NOMO-1 (cell line): ENCODE results near the gene MCUB.
"Not testable (repeated sequence)": the region's sequence is repeated elsewhere in the genome, so short reads cannot be mapped to it uniquely, and the experiment has no call there.

Experiments
- DNase-seq, 2 experiments: peaks; one replicate each; lab custom pipeline; 2025; ENCODE audit not compliant: unreplicated experiment in 2 of 2; lab: John Stamatoyannopoulos, UW

MCUB gene

GRCh38 chr4:109678472-109678871 lies 118.4 kb downstream of the MCUB start:
- not testable (repeated sequence) for DNase-seq

DNA sequence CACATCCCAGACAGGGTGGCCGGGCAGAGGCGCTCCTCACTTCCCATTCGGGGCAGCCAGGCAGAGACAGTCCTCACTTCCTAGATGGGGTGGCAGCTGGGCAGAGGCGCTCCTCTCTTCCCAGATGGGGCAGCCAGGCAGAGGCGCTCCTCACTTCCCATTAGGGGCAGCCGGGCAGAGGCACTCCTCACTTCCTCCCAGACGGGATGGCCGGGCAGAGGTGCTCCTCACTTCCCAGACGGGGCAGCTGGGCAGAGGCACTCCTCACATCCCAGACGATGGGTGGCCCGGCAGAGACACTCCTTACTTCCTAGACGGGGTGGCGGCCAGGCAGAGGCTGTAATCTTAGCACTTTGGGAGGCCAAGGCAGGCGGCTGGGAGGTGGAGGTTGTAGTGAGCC lies 118.9 kb downstream of the MCUB start:
- not testable (repeated sequence) for DNase-seq

DNA sequence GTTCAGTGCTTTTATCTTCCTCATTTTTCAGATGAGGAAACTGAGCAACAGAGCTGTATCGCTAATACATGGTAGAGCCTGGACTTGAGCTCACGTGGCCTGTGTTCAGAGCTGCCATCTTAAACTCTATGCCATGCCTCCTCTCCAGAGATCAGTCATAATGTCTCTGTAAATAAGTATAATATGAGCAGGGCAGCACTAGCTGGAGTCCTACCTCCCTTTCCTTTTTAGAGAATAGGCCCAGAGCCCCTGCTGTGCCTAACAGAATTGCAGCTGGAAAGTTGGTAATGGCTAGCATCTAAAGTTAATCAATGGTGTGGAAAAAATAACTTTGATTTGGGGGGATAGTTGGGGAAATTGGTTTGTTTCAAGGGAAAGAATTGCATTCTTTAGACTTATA lies 122.8 kb downstream of the MCUB start:
- DNase-seq, result no peak

- no peak for DNase-seq
Measured at GRCh38 chr4:109683621-109684253, 123.7 kb downstream of the MCUB start.

DNA sequence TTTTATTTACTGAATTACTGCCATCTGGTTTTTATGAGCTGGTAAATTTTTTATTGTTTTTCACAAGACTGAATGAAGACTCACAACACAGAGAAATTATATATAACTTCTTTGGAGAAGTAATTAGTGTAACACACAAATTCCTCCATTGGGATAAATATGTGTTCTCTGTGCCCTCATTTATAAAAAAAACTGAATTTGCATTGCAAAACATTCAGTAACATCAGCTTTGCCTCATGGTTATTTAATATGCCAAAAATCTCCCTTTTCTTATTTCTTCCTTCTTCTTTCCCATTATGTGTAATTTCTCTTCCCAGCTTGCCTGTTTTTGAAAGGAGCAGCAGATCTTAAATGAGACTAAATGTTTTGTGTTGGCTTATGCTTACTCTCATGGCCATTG lies 124.7 kb downstream of the MCUB start:
- no peak for DNase-seq

- no peak for DNase-seq
Measured at GRCh38 chr4:109690690-109691410, 130.8 kb downstream of the MCUB start.

DNA sequence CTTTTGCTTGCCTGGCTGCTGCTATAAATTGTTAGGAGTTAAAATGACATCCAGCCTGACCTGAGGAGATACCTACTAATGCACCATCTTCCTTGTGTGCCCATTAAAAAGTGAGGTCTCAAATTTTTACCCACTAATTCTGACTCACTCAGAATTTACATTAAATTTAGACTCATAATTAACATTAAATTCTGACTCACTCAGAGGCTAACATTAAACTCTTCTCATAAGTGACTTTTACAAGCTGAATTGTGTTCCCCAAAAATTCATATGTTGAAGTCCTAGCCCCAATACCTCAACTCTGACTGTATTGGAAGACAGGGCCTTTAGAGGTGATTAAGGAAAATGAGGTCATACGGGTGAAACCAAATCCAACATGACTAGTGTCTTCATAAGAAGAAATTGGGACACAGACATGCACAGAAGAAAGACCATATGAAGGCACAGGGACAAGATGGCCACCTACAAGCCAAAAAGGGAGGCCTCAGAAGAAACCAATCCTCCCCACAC lies 131.4 kb downstream of the MCUB start:
- no peak for DNase-seq

DNA sequence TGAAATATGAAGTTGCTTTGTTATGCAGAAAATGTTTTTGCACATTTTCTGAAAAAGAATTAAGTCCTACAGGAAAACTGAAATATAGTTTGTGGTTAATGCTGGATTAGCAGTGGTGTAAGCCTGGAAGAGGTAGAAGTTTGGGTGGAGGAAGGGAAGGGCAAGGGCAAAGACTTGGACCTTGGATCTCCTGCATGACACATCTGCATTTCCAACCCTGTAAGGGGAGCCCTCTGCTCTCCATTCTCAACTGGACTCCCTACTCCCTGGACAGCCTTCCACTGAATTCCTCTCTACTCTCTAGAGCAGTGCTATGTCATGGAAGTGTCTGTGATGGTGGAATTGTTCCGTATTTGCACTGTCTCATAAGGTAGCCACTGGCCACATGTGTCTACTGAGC lies 138.6 kb downstream of the MCUB start:
- DNase-seq, result no peak

DNA sequence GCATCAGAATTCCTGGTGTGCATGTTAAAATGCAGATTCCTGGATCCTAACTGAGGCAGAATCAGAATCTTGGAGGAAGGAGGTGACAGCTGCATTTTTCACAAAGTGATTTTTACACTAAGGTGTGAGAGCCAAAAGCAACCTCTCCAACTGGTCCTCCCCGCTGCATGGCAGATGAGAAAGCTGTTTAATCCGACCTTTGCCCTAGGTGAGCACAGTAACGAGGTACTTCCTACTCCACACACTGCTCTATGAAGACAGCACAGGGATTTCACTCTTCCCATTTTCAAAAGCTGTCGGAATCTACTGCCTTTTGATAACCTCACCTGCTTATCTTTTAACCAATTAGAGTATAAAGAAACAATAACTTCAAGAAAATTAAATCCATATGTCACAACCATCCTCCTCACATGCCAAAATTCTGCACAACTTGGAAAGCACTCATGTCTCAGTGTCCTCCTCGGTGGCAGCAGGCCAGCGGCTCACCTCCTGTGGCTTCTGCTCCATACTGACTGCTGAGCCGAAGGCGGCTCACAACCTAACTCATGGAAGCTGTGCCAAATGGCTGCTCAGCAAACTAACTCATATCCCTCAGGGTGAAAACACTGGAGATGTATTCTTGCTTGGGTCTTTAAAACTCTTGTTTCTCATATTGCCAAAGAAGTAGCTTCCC lies 139.6 kb downstream of the MCUB start:
- no peak for DNase-seq

DNA sequence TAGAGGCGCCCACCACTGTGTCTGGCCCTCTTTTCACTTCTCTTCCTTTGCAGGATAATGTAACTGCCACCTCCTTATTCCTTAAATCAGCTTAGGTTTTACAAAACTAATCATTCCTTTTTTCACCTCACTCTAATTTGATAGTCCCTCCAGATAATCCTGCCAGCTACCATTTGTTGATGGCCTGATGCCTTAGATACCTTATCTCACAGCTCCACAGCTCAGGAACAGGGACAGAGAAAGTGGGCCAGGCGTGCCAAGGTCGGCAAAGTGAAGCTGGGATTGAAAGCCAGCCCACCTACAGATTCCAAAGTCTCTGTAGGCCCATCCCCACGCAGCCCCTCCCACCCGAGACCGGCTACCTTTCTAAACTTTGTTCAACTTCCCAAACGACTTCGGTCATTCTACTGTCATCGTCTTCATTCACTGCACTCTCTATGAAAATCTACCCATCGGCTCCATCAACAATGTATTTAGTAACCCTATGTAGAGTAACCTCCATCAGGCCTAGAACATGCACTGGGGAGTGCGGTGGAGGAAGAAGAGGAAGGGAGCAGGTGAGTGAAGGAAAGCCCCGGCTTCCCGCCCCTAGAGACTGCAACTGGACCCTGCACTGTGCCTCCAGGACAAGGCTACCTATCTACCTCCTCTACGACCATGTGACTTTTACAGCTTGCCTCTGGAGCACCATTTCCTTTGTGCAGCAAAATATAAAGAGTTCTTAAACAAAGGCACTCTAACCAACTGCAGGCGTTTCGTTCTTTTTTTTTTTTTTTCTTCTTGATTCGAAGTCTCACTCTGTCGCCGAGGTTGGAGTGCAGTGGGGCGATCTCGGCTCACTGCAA lies 141.7 kb downstream of the MCUB start:
- no peak for DNase-seq

DNA sequence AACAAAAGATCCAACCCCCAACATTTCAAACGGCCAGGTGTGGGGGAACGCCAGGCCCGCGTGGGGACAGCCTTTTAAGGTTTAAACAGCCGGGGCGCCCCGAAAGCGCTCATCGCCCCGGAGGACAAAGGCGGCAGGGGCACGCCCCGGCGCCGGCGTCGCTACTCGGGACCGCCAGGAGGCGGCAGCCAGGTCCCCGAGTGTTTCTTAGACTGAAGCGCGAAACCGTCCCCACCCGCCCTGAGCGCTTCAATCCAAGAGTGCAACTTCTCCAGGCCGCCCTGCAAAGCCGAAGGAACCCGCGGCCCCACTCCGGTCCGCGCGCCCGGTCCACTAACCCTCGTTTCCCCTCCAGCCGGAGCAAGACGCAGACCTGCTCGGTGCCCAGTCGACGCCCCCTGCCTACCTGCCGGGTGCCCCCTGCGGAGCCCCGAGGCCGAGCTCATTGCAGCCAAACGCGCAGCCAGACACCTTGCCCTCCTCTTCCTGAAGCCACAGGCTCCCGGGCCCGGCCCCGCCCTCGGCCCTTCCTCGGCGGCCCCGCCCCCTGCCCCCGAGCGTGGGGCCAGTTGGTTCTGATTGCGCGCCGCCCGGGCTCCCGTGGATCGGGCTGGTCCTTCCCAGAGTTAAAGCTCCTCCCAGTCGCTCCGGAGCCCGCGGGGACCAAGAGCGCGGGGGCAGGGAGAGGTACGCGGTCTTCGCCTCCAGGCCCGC lies 143.1 kb downstream of the MCUB start, which contains the start of gene CASP6:
TSS of gene CASP6 (minus strand) at position 496 of the 714 bp plus-strand sequence. CDS start at position 446, 50 bp downstream.
- DNase-seq, result peak; percentile 78 to 84

DNA sequence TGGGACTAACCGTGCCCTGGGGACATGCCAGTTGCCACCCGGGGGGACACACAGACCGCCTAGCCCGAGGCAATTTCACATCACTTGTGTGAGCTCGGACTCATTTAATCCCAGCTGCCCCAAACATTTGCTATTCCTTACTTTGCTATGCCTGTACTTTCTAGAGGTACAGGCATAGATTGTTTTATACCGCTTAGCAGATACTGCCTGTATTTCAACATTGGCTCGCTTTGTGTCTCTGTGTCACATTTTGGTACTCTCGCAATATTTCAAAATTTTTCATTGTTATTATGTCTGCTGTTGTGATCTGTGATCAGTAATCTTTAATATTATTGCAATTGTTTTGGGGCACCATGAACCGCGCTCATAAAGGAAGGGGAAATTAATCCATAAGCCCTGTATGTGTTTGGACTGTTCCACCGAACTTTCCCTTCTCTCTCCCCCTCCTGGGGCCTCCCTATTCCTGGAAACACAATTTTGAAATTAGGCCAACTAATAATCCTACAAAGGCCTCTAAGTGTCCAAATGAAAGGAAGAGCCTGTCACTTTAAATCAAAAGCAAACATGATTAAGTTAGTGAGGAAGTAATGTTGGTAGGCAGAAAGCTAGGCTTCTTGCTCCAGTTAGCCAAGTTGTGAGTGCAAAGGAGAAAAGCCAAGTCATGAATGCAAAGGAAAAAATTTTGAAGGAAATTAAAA lies 143.8 kb downstream of the MCUB start:
- DNase-seq, result peak in 1 of 2 experiments; percentile 51

DNA sequence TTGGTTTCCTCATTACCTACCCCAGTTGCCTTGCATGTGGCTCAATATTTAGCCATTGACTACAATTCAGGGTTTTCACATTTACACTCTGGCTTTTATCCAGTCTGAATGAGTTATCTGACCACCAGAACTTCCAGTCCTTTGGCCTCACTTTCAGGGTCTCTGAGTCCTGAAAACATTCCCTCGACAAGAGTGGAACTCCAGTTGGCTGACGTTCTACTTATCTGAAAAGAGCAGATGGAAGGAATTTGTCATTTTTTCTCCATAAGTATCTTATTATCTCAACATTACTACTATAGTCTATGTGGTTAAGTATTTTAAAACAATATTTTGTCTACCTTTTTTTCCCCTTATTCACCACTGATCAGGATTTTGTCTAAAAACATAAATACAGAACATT lies 148.4 kb downstream of the MCUB start:
- no peak for DNase-seq

DNA sequence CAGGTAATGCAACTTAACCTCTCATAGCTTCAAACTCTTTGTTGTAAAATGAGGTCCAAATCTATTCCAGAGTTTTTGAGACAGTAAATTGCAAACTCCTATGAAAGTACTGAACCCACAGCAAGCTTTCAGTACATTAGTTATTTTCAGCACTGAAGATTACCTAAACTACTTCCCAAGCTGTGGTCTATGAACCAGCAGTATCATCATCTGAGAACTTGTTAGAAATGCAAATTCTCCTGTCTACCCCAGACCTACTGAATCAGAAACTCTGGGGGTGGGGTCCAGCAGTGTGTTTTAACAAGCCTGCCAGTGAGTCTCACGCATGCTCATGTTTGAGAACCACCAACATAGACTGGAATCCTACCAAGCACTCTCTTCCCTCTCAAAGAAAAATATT lies 148.9 kb downstream of the MCUB start:
- no peak for DNase-seq

GRCh38 chr4:109713500-109713899 lies 153.5 kb downstream of the MCUB start:
- no peak for DNase-seq

GRCh38 chr4:109718759-109719158 lies 158.7 kb downstream of the MCUB start:
- no peak for DNase-seq

DNA sequence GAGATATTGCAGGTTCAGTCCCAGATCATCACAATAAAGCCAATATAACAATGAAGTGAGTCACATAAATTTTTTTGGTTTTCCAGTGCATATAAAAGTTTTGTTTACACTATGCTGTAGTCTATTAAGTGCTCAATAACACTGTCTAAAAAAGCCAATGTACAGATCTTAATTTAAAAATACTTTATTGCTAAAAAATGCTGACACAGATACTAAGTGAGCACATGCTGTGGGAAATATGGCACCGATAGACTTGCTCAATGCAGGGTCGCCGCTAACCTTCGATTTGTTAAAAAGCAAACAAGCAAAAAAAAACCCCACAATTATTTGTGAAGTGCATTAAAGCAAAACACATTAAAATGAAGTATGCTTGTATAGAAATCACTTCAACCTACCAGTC lies 159.6 kb downstream of the MCUB start:
- no peak for DNase-seq

- no peak for DNase-seq
Measured at GRCh38 chr4:109721033-109721432, 161.0 kb downstream of the MCUB start.

- no peak for DNase-seq
Measured at GRCh38 chr4:109722357-109722756, 162.3 kb downstream of the MCUB start.

DNA sequence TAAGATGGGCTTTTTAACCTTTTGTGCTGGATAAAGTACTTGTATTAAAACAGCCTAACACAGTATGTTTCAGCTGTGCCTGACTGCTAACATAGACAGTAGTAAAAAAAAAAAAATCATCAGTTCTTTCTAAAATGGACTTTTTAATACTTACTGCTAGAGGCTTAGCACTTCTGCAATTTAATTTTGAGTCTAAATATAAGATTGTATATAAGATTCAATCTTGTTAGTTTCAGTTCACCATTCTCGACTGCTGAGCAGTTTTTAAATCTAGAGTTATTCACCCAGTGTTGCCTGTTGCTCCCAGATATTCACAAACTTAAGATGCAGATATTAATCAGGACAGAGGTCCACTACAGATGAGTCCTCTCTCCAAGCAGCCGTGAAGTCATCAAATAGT lies 163.1 kb downstream of the MCUB start:
- peak in 1 of 2 experiments; percentile 13 for DNase-seq
